Measurements from ENCODE around the gene ZNF142. TPM values are rescaled to one million over a fixed set of nuclear protein-coding genes. Genes with fewer than 3 reads are reported as not detected.

ZNF142 gene
- total RNA-seq, 1 experiment from 2014 or later, result 35.5 TPM

DNA sequence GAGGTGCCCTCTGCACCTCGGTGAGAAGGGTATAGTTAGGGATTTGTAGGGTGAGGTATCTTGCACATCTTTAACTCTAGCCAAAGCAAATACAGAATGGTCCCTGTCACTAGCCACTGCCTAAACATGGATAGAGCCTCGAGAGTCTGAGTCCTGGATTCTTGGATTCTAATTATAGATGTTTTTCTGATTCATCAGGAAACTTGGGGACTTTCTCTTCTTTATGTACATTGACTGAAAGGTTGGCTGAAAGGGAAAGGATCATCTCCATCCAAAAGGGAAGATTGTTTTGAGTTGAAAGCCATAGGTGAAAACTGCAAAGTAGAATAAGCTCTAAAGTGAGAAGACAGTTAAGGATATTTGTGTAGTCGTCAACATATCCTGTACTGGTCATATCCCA is 20.6 kb upstream of the ZNF142 start:
- H3K9me2 ChIP-seq (replicated peaks; ENCODE audit: low read length), result no peaks in the 10 kb centered on the region
- H3K36me3 ChIP-seq (ENCODE audit: low read depth, low read length), result peaks cover 8% of the 10 kb centered on the region; the same call in 1 of the 2 replicates
- no peak overlapping the region for H2AFZ ChIP-seq (ENCODE audit: low read length)
- H3K9ac ChIP-seq (ENCODE audit: low read length), result no peak overlapping the region
- no peaks in the 10 kb centered on the region for H3F3A ChIP-seq (ENCODE audit: low read length, unreplicated experiment)
- H3K4me2 ChIP-seq (ENCODE audit: low read length), result no peak overlapping the region
- ChIA-PET POLR2A (ENCODE audit: unreplicated experiment) (no interaction called here), CTCF (no interaction called here)
- H3K4me3 ChIP-seq (ENCODE audit: low read length), result no peak overlapping the region
- intact Hi-C loops (cut with micrococcal nuclease), result no loop called here
- ATAC-seq (no peak), DNase-seq (no peak)
- no TSS peak for BruUV-seq (replicated peaks)
- no peaks in the 10 kb centered on the region for H3K9me3 ChIP-seq (ENCODE audit: low read length)
- no peaks in the 10 kb centered on the region for H3K79me2 ChIP-seq (ENCODE audit: low read length)
- TF ChIP-seq, protein P1, sequence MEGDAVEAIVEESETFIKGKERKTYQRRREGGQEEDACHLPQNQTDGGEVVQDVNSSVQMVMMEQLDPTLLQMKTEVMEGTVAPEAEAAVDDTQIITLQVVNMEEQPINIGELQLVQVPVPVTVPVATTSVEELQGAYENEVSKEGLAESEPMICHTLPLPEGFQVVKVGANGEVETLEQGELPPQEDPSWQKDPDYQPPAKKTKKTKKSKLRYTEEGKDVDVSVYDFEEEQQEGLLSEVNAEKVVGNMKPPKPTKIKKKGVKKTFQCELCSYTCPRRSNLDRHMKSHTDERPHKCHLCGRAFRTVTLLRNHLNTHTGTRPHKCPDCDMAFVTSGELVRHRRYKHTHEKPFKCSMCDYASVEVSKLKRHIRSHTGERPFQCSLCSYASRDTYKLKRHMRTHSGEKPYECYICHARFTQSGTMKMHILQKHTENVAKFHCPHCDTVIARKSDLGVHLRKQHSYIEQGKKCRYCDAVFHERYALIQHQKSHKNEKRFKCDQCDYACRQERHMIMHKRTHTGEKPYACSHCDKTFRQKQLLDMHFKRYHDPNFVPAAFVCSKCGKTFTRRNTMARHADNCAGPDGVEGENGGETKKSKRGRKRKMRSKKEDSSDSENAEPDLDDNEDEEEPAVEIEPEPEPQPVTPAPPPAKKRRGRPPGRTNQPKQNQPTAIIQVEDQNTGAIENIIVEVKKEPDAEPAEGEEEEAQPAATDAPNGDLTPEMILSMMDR (conservative IDR thresholded peaks at IDR 0.05; ENCODE audit: low read depth, low read length), result no peak
- TF ChIP-seq EZH2phosphoT487 (IDR thresholded peaks at IDR 0.05; ENCODE audit: borderline replicate concordance, low read length) (no peak), EZH2 (IDR thresholded peaks at IDR 0.05; ENCODE audit: low read length, unreplicated experiment) (no peak)
- no peaks in the 10 kb centered on the region for H4K20me1 ChIP-seq (ENCODE audit: low read length)
- H3K4me1 ChIP-seq (ENCODE audit: insufficient read depth, low read length), result peaks cover 10% of the 10 kb centered on the region
- no peaks in the 10 kb centered on the region for H3K27me3 ChIP-seq (ENCODE audit: low read length)
- no peak overlapping the region for H3K27ac ChIP-seq (ENCODE audit: low read length)

DNA sequence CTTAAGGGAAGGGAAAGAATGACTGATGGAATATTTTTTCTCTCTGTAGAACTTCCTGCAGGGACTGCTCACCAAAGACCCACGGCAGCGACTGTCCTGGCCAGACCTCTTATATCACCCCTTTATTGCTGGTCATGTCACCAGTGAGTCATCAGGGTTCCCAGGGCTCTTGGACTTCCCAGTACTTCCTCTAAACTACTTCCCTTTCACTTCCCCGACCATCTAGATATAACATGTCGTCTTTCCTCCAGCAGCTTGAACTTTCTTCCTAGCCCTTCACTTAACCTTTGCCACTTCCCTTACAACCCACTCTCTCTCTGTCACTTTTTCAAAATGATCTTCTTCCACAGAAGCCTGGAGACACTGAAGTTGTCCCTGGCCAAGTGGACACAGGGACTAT is 19.7 kb upstream of the ZNF142 start:
- Histone ChIP-seq H2AFZ (ENCODE audit: low read length) (0 out of 2 replicates have a peak overlapping the region, but pooled peaks have one; percentile 30), H3K36me3 (ENCODE audit: low read depth, low read length) (peaks cover 8% of the 10 kb centered on the region; the same call in 1 of the 2 replicates), H3K9me2 (replicated peaks; ENCODE audit: low read length) (no peaks in the 10 kb centered on the region), H3F3A (ENCODE audit: low read length, unreplicated experiment) (no peaks in the 10 kb centered on the region), H3K9ac (ENCODE audit: low read length) (no peak overlapping the region), H3K27ac (ENCODE audit: low read length) (no peak overlapping the region), H3K27me3 (ENCODE audit: low read length) (no peaks in the 10 kb centered on the region), H3K4me2 (ENCODE audit: low read length) (no peak overlapping the region), H3K4me3 (ENCODE audit: low read length) (no peak overlapping the region), H3K9me3 (ENCODE audit: low read length) (no peaks in the 10 kb centered on the region), H4K20me1 (ENCODE audit: low read length) (no peaks in the 10 kb centered on the region), H3K79me2 (ENCODE audit: low read length) (no peaks in the 10 kb centered on the region), H3K4me1 (ENCODE audit: insufficient read depth, low read length) (peaks cover 10% of the 10 kb centered on the region)
- no TSS peak for BruUV-seq (replicated peaks)
- ChIA-PET CTCF (no interaction called here), POLR2A (ENCODE audit: unreplicated experiment) (no interaction called here)
- ATAC-seq (peak; percentile 83), DNase-seq (peak; percentile 46)
- TF ChIP-seq, protein P1 (conservative IDR thresholded peaks at IDR 0.05; ENCODE audit: low read depth, low read length), result no peak
- TF ChIP-seq EZH2phosphoT487 (IDR thresholded peaks at IDR 0.05; ENCODE audit: borderline replicate concordance, low read length) (no peak), EZH2 (IDR thresholded peaks at IDR 0.05; ENCODE audit: low read length, unreplicated experiment) (no peak)
- intact Hi-C loops (cut with micrococcal nuclease), result no loop called here
